GM19193 (cell line): ENCODE data around the gene EIF4B.

ENCODE experiments used
- POLR2A ChIP-seq: IDR thresholded peaks from 4 replicates; pipeline ENCODE4 v1.6.1; 2011; ENCODE audit not compliant: insufficient read depth, insufficient read length; ENCODE audit errors: extremely low read depth

The EIF4B gene

GRCh38 chr12:53079226-53080117 is 73.2 kb downstream of the EIF4B start, which contains the start of gene SPRYD3:
Gene SPRYD3, minus strand, starts transcription at chr12:53079390. Its CDS starts 57 bp downstream, at chr12:53079333.
- TF ChIP-seq POLR2A = peak; percentile 97

- no peak for TF ChIP-seq POLR2A
These were observed 76.5 kb downstream of the EIF4B start for GRCh38 chr12:53082637-53083175.

- no peak for TF ChIP-seq POLR2A
These were observed 80.1 kb downstream of the EIF4B start for GRCh38 chr12:53086361-53086760.

GRCh38 chr12:53090105-53090504 is 83.8 kb downstream of the EIF4B start:
- no peak for TF ChIP-seq POLR2A

DNA sequence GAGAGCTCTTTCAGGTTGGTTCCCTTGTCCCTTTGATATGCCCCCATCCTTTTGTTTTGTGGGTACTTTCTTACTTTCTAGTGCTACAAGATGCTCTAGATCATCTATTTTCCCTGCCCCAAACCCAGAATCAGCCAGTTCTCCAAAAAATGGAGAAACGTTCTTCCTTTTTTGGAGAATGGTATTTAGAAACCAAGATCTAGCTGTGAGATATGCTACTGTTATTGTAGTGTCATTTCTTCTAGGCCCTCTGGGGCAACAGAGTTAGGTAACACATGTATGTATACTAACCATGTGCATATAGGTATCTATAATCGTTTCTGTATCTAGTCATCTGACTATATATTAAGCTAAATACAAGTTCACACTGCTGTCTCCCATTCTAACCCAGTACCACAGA is 84.3 kb downstream of the EIF4B start:
- TF ChIP-seq POLR2A = no peak

DNA sequence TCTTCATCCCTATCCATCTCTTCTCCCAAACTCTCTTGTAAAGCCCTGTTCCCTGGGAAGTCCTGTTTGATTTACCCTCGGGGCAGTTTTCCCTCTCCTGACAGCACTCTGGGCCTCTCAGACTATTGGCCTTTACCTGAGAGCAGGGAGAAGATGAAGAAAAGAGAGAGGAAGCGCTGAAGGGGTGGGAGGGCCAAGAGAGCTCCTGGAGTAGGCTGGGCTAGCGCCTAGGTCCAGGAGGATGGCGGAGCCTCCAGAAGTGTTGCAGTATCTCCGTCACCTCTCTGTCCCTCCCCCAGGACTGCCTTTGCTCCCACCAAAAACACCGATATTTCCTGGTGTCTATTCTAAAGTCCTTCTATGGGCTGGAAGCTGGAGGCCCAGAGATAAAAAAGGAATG is 85.5 kb downstream of the EIF4B start:
- no peak for TF ChIP-seq POLR2A
